GM18499 (cell line): ENCODE data around the gene SKI.
"Not testable (repeated sequence)": the region's sequence is repeated elsewhere in the genome, so short reads cannot be mapped to it uniquely, and the experiment has no call there.

Experiments used
- ATAC-seq: cut with Tn5 transposase; IDR thresholded peaks from one replicate; pipeline ENCODE4 v1.9.1; 2021; ENCODE audit warnings: moderate number of reproducible peaks; ENCODE audit not compliant: insufficient read depth, unreplicated experiment

The SKI gene

GRCh38 chr1:2288816-2289536, 60.9 kb downstream of the SKI start:
- no peak for ATAC-seq

DNA sequence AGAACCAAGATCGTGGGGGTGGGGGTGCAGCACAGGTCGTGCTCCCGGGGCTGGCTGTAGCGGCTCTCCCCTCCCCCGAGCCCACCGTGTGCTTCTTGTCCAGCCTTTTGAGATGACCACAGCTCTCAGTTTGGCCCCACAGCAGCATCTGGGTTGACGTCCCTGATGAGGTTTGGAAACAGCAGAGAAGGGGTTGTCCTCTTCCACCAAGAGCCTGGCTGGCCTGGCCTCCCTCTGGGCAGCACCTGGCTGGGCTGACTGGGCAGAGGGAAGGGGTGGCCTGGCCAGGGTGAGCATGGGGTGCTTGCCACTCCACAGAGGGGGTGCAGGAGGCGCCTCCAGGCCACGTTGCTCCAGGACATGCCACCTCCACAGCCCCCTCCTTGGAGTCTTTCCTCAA, 61.5 kb downstream of the SKI start:
- no peak for ATAC-seq

DNA sequence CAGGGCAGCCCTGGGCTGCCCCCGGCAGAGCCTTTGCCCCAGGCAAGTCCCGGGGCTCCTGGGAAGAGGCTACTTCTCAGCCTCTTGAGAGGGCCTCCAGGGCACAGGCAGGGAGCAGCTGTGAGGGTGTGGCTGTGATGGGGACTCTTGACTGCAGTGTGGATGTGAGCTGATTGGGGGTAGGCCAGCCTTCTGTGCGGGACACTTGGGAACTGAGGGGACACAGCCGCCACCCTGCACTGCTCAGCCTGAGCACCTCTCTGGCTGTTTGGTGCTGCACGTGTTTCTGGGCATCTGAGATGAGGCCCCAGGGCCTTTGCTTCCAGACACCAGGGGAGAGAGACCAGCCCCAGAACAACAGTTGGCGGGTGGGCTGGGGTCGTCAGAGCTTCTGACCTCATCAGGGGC, 62.1 kb downstream of the SKI start:
- no peak for ATAC-seq

GRCh38 chr1:2290595-2291510, 62.7 kb downstream of the SKI start:
- ATAC-seq: no peak

DNA sequence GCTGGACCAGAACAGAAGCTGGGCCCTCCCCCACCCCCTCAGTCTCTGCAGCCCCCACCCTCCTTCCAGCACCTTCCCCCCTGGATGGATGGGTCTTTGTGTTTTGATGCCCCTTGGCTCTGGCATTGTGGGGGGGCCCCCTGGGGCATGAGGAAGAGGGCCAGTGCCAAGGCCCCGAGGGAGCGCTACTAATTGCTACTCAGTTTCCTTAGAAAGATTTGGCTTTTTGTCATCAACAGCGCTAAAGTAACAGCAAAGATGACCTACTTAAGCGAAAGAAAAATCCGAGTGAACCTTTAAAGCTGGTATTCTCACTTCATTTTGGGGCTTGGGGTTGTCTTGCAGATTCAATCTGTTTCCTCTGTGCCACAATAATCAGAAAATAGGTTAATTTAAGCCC, 63.5 kb downstream of the SKI start:
- ATAC-seq: no peak

DNA sequence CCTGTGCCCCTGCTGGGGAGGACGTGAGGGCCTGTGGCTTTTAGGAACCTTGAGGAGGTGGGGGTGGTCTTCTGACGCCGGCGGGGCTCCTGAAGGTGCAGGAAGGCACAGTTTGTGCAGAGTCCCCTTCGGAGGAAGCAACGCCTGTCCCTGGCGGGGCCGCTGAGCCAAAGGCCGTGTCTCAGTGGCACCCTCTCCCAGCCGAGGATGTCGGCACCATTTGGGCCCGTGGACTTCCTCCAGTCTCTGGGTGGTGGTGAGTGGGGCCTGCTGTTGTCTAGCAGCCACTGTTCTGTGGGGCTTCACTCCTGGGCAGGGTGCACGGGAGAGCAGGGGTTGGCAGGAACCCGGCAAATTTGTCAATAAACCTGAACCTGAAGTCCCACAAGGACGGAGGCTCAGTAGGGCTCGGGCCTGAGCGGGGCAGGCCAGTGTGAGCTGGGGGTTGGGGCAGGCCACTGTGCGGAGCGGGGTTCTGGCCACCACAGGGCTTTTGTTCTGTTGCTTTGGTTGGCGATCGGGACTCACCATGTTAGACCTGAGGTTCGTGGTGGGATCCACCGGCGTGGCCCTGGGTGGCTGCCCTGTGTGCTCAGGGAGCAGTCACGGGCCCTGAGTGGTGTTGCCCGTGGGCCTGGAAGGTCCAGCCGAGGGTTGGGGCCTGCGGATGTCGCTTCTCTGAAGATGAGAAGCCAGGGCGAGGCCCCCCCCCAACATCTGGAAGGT, 64.8 kb downstream of the SKI start:
- ATAC-seq: no peak

DNA sequence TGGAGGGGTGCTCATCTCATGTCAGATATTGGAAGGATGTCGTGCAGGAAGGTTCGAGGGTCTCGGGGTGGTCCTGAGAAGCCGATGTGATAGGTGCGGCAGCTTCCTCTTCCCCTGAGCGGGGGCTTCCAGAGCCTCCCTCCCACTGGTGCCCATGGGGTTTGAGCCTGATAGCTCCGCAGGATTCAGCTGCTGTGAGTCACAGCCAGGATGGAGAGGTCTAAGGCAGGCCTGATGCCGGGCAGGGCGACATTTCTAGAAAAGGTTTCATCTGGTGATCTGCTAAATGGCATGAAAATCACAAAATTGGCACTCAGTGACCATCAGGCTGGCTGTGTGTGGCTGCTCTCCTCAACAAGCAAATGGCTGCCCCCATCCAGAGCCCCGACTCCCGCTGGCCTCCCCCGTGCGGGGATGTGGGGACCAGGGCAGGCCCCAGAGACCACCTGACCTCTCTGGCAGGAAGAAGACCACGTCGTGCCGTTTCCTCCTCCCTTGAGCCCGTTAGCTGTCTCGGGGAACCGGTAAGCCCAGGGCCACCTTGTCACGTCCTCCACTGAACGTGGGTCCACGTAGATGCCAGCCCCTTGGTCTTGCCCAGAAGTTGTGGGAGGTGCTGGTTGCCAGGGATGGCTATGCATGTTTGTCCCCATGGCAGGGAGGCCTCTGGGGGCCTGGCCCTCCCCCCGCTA, 66.1 kb downstream of the SKI start:
- no peak for ATAC-seq

DNA sequence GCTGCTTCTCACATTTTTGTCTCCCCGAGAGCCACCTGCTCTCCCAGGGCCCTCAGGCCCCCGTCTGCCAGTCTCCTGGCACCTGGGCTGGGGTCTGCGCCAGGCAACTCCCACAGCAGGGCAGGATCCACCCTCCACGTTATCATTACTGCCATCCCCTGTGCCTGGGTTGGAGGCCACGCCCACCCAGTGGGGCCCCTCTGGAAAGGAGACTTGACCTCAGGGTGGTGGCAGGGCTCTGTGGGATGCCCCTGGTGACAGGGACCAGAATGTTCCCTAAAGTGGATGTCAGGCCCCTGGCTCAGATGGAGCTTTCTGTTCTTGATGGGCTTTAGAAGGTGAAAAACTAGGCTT, 66.6 kb downstream of the SKI start:
- ATAC-seq: no peak

- ATAC-seq: no peak
Measured at GRCh38 chr1:2295526-2295925, 67.4 kb downstream of the SKI start.

GRCh38 chr1:2296211-2296610, 68.1 kb downstream of the SKI start:
- ATAC-seq: not testable (repeated sequence)

GRCh38 chr1:2296614-2297013, 68.5 kb downstream of the SKI start:
- ATAC-seq: no peak

DNA sequence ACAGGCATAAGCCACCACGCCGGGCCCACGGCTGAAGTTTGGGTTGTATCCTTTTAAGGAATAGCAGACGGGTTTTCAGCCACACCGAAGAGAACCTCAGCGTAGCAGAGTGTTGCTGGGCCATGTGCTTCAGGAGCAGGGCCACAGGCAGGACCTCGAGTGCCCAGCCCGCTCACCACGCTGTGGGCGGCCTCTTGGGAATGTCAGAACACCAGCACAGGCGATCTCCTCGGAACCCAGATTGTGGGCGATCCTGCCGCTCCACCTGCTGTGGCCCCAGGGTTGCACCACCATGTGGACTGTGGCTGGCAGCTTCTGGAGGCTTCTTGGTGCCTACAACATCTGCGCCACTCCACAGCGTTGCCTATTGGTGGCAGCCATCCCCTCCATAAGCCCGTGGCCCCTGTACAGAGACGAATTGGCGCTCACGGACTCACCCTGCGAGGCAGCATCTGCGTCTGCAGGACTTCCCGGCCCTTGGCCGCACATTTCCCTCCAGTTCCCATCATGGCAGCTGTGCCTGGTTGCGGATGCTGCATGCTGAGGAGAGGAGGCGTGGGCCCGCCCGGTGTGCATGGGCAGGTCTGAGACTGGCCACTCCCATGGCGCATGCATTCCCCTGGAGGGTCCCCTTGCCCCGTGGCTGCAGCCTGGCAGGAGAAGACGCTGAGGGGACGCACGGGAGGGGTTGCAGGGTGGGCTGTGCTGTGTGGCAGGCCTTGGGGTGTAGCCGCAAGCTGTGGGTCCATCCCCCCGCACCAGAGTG, 69.3 kb downstream of the SKI start:
- no peak for ATAC-seq

DNA sequence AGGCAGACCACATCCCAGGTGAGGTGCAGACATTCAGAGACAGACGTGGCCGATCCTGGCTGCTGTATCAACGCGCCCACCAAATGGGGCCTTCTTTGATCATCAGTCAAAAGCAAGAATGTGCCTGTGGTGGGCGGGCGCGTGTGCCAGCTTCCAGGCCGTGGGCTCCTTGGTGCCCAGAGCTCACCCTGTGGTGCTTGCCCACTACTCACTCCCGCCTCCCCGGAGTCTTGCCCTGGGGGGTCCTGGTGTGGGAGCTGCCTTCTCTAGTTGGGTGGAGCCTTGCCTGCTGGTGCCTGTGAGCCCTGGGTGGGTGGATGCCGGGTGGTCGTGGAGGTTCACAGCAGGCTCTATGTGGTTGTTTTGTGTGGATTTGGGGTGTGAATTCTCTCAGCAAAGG, 70.6 kb downstream of the SKI start:
- ATAC-seq: no peak

GRCh38 chr1:2299131-2299627, 71.1 kb downstream of the SKI start:
- no peak for ATAC-seq

DNA sequence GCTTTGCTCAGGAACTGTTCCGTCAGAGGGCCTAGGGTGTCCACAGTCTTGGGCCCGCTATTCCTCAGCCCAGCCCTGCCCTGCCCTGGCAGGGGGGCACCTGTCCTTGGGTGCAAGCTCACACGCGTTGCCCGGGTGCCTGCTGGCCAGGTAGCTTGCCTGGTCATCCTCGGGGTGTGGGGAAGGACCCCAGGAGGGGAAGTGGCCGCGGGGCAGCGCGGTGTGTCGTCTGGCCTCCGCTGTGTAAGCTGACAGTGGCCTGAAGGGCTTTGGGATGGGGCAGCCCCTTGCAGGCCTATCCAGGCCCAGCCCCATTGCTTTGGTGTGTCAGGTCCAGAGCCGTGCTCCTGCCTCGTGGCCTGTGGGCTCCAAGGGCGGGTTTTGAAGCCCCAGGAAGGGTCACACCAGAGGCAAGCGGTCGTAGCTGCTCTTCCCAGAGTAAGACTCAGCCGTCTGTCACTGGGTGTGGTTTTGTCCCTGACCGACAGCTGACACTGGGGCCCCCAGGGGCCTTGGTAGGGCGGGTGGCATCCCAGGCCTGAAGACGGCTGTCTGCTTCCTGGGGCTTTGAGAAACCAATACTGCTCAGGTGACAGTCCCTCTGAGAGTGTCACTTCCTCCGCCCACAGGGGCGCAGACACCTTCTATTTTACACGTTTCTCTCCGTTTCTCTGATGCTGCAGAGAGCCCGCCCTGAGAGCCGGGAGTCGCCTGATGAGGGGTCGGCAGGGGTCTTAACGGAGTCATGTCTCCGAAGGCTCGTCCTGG, 72.1 kb downstream of the SKI start:
- ATAC-seq: peak; percentile 57

DNA sequence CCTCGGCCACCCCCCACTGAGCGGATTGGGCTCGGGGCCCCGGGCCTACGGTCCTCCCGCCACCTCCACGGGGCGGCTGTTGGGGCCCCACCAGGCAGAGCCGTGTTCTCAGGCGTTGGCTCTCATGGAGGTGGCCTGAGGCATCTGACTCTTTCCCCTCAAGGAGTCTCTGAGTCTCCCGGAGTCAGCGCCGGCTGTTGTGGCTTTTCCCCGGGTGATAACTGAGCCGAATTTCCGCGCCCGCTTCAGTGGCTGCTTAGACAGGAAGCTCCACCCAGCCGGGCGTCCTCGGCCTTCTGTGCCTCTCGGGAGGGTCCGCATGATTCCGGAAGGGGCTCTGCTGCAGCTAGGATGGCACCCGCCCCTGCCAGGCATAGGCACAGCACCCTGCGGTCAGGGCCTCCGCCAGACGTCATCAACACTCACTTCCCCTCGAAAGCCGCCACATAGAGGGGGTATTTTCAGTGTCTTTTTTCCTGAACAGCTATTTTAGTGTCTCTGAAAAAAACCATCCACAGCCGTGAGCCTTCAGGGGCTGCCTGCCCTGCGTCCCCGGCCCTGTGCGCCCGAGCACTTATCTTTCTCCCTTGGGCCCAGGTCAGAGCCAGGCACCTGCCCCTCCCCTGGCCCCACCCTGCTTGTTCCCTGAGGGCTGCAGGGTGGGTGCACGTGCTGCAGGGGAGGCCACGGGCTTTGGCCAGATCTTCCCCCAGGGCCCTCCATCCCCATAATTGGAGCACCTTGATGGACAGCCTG, 72.9 kb downstream of the SKI start:
- ATAC-seq: peak; percentile 40

DNA sequence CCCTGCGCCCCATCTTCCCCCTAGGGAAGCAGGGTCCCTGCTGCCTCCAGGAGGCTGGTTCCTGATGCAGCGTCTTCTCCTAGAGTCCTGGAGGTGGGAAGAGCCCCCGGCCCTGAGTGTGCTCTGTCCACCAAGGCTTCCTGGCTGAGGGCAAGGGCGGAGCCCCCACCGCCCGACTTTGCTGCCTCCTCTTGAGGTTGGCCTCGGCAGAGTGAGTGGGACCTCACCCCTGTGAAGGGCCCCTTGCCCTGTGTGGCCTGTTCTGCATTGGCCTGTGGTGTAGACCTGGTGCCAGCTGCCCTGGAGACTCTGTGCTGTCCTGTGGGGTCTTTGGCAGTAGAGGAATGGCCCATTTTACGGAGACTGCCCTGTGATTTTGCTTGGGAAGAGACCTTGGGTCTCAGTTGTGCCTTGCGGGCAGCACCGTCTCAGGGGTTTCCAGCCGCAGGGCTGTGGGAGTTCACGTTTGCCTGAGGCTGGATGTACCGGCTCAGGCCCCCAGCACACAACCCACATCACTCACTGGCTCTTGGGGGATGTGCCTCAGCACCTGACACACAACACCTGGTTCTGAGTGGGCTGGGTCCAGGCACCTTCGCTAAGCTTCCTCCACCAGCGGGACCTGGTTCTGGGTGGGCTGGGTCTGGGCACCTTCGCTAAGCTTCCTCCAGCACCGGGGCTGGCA, 73.6 kb downstream of the SKI start:
- ATAC-seq: no peak
